ENCODE data around the gene GOLT1B.

DNA sequence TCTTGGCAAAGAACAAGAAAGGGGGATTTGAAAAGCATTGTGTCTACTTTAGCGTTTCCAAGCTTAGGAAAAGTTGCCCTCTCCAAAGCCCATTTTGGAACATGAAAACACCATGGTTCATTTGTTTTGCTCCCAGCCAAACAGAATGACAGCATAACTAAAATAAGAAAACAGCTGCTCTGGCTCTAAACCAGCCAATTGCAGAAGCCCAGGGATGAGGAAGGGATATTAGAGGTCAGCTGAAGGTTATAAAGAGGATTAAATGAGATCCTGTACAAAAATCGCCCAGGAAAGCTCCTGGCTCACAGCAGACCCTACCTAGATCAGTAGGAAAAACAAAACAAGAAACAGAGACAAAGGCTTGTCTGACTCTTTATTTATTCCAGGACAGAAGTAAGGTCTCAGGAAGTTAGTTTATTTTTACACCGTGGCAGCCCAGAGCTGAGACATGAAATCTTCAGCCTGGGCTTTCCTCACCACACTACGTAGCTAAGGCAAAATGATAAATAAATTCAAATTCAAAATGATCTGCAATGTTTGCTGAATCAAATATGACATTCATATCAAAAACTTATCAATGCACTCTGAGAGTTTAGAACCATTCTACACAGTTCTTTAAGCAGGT, 50.4 kb downstream of the GOLT1B start:
- no peak for TF ChIP-seq EZH2phosphoT487 (IDR thresholded peaks at IDR 0.05; ENCODE audit: borderline replicate concordance, low read depth, low read length)
- TF ChIP-seq, protein P1, sequence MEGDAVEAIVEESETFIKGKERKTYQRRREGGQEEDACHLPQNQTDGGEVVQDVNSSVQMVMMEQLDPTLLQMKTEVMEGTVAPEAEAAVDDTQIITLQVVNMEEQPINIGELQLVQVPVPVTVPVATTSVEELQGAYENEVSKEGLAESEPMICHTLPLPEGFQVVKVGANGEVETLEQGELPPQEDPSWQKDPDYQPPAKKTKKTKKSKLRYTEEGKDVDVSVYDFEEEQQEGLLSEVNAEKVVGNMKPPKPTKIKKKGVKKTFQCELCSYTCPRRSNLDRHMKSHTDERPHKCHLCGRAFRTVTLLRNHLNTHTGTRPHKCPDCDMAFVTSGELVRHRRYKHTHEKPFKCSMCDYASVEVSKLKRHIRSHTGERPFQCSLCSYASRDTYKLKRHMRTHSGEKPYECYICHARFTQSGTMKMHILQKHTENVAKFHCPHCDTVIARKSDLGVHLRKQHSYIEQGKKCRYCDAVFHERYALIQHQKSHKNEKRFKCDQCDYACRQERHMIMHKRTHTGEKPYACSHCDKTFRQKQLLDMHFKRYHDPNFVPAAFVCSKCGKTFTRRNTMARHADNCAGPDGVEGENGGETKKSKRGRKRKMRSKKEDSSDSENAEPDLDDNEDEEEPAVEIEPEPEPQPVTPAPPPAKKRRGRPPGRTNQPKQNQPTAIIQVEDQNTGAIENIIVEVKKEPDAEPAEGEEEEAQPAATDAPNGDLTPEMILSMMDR (conservative IDR thresholded peaks at IDR 0.05; ENCODE audit: low read length): no peak
